ACHN (cell line): ENCODE data around the gene HNRNPA1L2.
"Not testable (repeated sequence)": the region's sequence is repeated elsewhere in the genome, so short reads cannot be mapped to it uniquely, and the experiment has no call there.

Experiments
- DNase-seq: peaks from one replicate; pipeline ENCODE4 v3.0.0-alpha.2; 2015
- in situ Hi-C: cut with HindIII; loops from 2 replicates; pipeline ENCODE4 v1.10.0; 2017; ENCODE audit warnings: low sequenced_read_pairs, low pct_ligation_motif_present, low pct_unique_long_range_greater_than_20kb

HNRNPA1L2 gene

DNA sequence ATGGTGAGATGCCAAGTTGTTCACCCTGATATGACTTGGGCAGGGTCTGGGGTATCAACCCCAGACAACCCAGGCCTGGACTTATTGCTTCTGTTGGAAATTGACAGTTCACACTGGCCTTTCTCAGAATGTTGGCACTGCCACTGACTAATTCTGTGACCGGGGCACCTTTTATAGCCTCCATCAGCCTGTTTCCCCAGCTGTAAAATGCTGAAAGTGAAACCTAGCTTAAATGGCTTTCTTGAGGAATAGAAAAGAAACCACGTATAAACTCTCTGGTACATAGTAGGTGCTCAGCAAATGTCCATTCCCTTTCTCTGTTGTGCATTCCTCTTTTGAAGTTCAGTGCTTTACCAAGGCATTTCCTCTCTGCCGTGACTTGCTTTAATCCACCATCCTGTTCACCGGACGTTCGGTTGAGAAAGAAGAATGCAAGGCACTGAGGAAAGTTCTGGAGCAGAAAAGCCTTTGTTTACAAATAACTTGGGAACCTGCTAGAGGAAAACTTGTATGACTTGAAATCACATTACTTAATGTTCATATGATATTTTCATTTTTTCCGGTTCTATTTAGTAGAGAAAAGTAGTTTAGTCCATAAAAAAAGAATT lies 11.0 kb upstream of the HNRNPA1L2 start:
- in situ Hi-C loops = not testable (repeated sequence)
- DNase-seq = peak; percentile 52

DNA sequence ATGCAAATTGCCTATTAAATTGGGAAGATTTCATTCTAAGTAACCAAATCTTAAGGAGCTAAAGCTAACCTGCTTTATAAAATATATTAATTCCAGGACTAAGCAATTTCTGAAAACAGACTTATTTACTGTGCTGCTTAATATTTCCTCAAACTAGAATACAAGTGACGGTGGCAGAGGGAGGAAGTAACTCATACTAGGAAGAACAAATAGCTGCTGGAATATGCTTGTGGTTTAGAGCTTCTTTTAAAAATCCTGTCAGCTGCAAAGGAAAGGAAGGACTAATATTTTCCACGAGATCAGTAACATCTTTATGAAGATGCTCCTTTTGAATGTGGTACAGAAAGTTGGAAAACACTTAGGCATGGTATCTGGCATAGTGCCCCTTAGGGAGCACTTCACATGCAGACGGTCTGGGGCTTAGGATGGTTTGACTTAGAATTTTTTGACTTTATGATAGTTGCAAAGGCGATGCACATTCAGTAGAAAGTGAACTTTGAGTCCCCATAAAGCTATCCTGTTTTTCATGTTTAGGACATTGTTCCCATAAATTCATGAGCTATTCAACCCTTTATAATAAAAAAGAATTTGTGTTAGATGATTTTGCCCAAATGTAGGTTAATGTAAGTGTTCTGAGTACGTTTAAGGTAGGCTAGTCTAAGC lies 3.4 kb upstream of the HNRNPA1L2 start:
- in situ Hi-C loops = no loop called here
- DNase-seq = no peak

GRCh38 chr13:52644108-52644507 lies 1.9 kb downstream of the HNRNPA1L2 start:
- no peak for DNase-seq
- in situ Hi-C loops = no loop called here

GRCh38 chr13:52646967-52647366 lies 4.7 kb downstream of the HNRNPA1L2 start:
- in situ Hi-C loops = no loop called here
- no peak for DNase-seq

GRCh38 chr13:52650731-52651130 lies 8.5 kb downstream of the HNRNPA1L2 start:
- no peak for DNase-seq
- in situ Hi-C loops = no loop called here

GRCh38 chr13:52651897-52652195 lies 9.6 kb downstream of the HNRNPA1L2 start:
- in situ Hi-C loops = no loop called here
- DNase-seq = no peak

GRCh38 chr13:52652196-52652979 lies 10.2 kb downstream of the HNRNPA1L2 start, which contains the start of gene SUGT1:
TSS of gene SUGT1 (plus strand) at chr13:52652836. CDS start at chr13:52652921, 85 bp downstream.
- in situ Hi-C loops = no loop called here
- DNase-seq = peak; percentile 94

DNA sequence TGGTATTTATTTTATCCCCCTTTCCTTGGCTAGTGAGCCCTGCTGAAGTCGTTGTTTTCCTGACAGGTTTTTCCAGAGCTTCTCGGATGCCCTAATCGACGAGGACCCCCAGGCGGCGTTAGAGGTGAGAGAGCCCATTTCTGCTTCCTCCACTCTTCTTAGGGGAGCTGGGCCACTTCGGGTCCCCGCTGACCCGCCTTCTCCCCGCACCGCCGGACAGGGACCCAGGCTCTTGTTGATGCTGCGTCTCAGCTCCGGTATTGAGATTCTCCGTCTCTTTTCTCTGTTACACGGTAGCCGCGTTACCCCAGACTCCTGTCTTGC lies 10.7 kb downstream of the HNRNPA1L2 start:
- in situ Hi-C loops = no loop called here
- DNase-seq = no peak

DNA sequence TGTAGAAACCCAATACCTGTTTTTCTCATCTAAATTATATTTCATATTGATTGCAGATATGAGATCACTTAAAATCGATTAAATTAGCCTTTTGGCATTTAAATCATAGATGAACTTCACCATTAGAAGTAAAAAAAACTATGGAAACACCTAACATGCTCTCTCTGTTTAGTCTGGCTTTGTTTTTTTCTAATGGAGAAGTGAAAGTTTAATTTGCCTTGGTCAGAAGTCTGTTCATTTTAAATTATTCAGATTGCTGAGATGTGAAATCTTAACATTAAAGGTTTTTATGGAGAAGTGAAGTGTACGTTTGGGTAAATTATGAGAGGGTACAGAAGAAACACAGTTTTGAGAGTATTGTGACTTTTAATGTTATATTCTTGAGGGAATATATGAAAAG lies 17.1 kb downstream of the HNRNPA1L2 start:
- in situ Hi-C loops = no loop called here
- DNase-seq = no peak

GRCh38 chr13:52664272-52664671 lies 22.0 kb downstream of the HNRNPA1L2 start:
- in situ Hi-C loops = no loop called here
- DNase-seq = no peak

- peak; percentile 44 for DNase-seq
- in situ Hi-C loops = no loop called here
Observed at GRCh38 chr13:52665325-52665724, 23.1 kb downstream of the HNRNPA1L2 start.

DNA sequence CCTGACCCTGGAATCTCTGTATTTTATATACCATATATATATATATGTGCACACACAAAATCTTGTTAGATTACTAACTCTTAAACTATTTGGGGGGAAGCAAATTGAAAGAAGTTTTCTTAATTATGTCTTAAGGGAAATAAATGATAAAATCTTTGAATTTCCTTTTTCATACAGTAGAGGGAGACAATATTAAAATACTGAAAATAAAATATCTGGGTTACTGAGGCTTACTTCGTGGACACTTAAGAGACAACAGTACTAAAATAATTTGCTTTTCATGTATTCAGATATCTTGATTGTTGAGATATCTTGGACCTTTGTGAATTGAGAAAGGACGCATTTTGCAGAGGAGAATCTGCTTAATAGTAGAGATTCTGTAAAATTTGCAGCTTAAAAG lies 27.4 kb downstream of the HNRNPA1L2 start:
- DNase-seq = peak; percentile 10
- in situ Hi-C loops = no loop called here

- DNase-seq = no peak
- in situ Hi-C loops = no loop called here
Observed at GRCh38 chr13:52670726-52671125, 28.5 kb downstream of the HNRNPA1L2 start.

GRCh38 chr13:52673465-52673864 lies 31.2 kb downstream of the HNRNPA1L2 start:
- in situ Hi-C loops = no loop called here
- DNase-seq = no peak

DNA sequence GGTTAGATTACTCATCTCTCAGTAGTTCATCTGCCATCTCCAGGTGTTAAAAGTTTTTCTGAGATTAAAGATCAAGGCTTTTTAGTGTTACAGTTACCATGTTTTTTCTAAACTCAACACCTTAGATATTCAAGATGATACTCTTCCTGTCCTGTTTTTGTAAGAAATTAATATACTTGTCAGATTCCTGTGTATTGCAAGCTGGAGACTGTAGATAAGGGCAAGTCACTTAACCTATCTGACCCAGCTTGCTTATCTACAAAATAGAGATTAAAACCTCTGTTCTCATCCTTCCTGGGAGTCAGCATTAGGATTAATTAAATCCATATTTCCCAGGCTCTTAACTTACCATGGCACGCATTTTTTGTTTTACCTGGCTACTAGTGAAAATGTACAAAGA lies 35.6 kb downstream of the HNRNPA1L2 start:
- in situ Hi-C loops = no loop called here
- no peak for DNase-seq

GRCh38 chr13:52685806-52686205 lies 43.6 kb downstream of the HNRNPA1L2 start:
- in situ Hi-C loops = not testable (repeated sequence)
- DNase-seq = peak; percentile 84

GRCh38 chr13:52686376-52686775 lies 44.1 kb downstream of the HNRNPA1L2 start:
- DNase-seq = peak; percentile 74
- in situ Hi-C loops = no loop called here
